ENCODE measurements around the gene CYB5R4. TPM values are rescaled to one million over a fixed set of nuclear protein-coding genes. Genes with fewer than 3 reads are reported as not detected.

CYB5R4 gene, protein sequence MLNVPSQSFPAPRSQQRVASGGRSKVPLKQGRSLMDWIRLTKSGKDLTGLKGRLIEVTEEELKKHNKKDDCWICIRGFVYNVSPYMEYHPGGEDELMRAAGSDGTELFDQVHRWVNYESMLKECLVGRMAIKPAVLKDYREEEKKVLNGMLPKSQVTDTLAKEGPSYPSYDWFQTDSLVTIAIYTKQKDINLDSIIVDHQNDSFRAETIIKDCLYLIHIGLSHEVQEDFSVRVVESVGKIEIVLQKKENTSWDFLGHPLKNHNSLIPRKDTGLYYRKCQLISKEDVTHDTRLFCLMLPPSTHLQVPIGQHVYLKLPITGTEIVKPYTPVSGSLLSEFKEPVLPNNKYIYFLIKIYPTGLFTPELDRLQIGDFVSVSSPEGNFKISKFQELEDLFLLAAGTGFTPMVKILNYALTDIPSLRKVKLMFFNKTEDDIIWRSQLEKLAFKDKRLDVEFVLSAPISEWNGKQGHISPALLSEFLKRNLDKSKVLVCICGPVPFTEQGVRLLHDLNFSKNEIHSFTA
- polyA plus RNA-seq: 9.7 TPM
- long read RNA-seq, donor 1, full-length matches to known transcripts: 1 of 1 reads
- long read RNA-seq, donor 1, partial matches to known transcripts: 0 of 1 reads
- long read RNA-seq, donor 1, other reads (novel, unspliced or antisense): 0 of 1 reads
- long read RNA-seq, donor 2, full-length matches to known transcripts: 2 of 2 reads
- long read RNA-seq, donor 2, partial matches to known transcripts: 0 of 2 reads
- long read RNA-seq, donor 2, other reads (novel, unspliced or antisense): 0 of 2 reads
- long read RNA-seq, donor 3, full-length matches to known transcripts: 1 of 1 reads
- long read RNA-seq, donor 3, partial matches to known transcripts: 0 of 1 reads
- long read RNA-seq, donor 3, other reads (novel, unspliced or antisense): 0 of 1 reads
- long read RNA-seq, donor 4: 0 reads
- long read RNA-seq, donor 5, full-length matches to known transcripts: 1 of 1 reads
- long read RNA-seq, donor 5, partial matches to known transcripts: 0 of 1 reads
- long read RNA-seq, donor 5, other reads (novel, unspliced or antisense): 0 of 1 reads
- long read RNA-seq, donor 6, full-length matches to known transcripts: 3 of 3 reads
- long read RNA-seq, donor 6, partial matches to known transcripts: 0 of 3 reads
- long read RNA-seq, donor 6, other reads (novel, unspliced or antisense): 0 of 3 reads
- long read RNA-seq, donor 7, full-length matches to known transcripts: 2 of 2 reads
- long read RNA-seq, donor 7, partial matches to known transcripts: 0 of 2 reads
- long read RNA-seq, donor 7, other reads (novel, unspliced or antisense): 0 of 2 reads
- long read RNA-seq, donor 8, full-length matches to known transcripts: 3 of 3 reads
- long read RNA-seq, donor 8, partial matches to known transcripts: 0 of 3 reads
- long read RNA-seq, donor 8, other reads (novel, unspliced or antisense): 0 of 3 reads
- long read RNA-seq, donor 9, full-length matches to known transcripts: 3 of 3 reads
- long read RNA-seq, donor 9, partial matches to known transcripts: 0 of 3 reads
- long read RNA-seq, donor 9, other reads (novel, unspliced or antisense): 0 of 3 reads
- long read RNA-seq, donor 10, full-length matches to known transcripts: 2 of 2 reads
- long read RNA-seq, donor 10, partial matches to known transcripts: 0 of 2 reads
- long read RNA-seq, donor 10, other reads (novel, unspliced or antisense): 0 of 2 reads
- long read RNA-seq, donor 11: 0 reads

GRCh38 chr6:83859410-83860358 lies at the start of gene CYB5R4:
CYB5R4 (plus strand) TSS chr6:83859689; CDS start chr6:83859783, 94 bp downstream.
- no CpG with 5 or more reads among the region's 53 CpGs for WGBS (ENCODE audit: insufficient coverage, low lambda C conversion rate)
- Histone ChIP-seq H3K27ac (ENCODE audit: low read length) (peak within 1 kb of the TSS; percentile 67), H3K4me3 (ENCODE audit: low read length) (peak within 1 kb of the TSS; percentile 82), H3K36me3 (ENCODE audit: control insufficient read depth, insufficient read depth, low read length) (no peaks in the 10 kb centered on the region), H3K4me1 (ENCODE audit: control insufficient read depth, insufficient read depth, low read length) (no peaks in the 10 kb centered on the region), H3K9me3 (ENCODE audit: control insufficient read depth, low read depth, low read length) (no peaks in the 10 kb centered on the region), H3K27me3 (ENCODE audit: control insufficient read depth, insufficient read depth, low read length) (peaks cover 11% of the 10 kb centered on the region)
- peak; percentile 96 for DNase-seq

DNA sequence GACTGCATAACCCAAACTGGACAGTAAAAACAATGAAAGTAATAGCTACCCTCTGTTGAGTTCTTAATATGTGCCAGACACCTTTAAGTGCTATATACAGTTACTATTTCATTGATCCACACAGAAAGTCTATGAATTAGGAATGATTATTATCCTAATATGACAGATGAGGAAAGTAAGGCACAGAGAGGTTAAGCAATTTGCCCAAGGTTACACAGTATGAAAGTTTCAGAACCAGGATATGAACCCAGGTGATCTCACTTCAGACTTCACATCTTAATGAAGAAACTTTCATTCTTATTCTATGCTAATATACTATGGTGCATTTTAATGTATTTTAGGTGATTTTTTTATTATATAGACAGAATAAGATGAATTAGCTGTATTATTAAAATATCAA lies 46.9 kb upstream of the CYB5R4 start:
- H3K4me1 ChIP-seq (ENCODE audit: control insufficient read depth, insufficient read depth, low read length): no peaks in the 10 kb centered on the region
- no peaks in the 10 kb centered on the region for H3K9me3 ChIP-seq (ENCODE audit: control insufficient read depth, low read depth, low read length)
- H3K4me3 ChIP-seq (ENCODE audit: low read length): no peak overlapping the region
- H3K27me3 ChIP-seq (ENCODE audit: control insufficient read depth, insufficient read depth, low read length): no peaks in the 10 kb centered on the region
- DNase-seq: no peak
- H3K27ac ChIP-seq (ENCODE audit: low read length): no peak overlapping the region
- H3K36me3 ChIP-seq (ENCODE audit: control insufficient read depth, insufficient read depth, low read length): no peaks in the 10 kb centered on the region

DNA sequence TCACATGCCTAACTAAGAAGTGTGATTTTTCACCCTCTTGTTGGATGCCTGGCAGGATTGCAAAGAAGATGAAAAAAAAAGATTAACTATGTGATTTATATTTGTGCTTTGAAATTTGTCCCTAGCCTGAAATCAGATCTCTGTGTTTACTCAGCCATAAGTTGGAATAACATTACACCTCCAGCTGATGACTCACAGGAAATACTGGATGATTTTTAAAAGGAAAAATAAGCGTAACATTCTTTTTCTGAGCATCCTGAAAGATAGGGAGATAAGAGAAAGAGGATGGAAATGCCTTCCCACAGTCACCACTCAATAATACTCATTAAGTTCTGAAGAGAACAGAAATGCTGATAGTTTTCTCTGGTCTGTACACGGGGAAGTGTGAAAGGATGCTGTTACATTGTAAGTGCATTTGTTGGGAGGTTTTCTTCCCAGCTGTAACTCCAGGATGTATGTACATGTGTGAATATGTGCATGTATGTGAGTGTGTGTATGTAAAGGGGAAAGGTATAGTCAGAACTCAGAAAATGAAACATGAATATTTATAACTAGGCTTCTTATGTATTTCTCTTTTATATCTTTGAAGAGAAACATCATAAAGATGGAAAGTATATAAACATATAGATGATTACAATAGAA lies 43.7 kb upstream of the CYB5R4 start:
- WGBS (ENCODE audit: insufficient coverage, low lambda C conversion rate): no CpG with 5 or more reads among the region's 2 CpGs
- H3K4me1 ChIP-seq (ENCODE audit: control insufficient read depth, insufficient read depth, low read length): no peaks in the 10 kb centered on the region
- no peak overlapping the region for H3K4me3 ChIP-seq (ENCODE audit: low read length)
- no peak for DNase-seq
- no peaks in the 10 kb centered on the region for H3K27me3 ChIP-seq (ENCODE audit: control insufficient read depth, insufficient read depth, low read length)
- no peak overlapping the region for H3K27ac ChIP-seq (ENCODE audit: low read length)
- H3K9me3 ChIP-seq (ENCODE audit: control insufficient read depth, low read depth, low read length): no peaks in the 10 kb centered on the region
- H3K36me3 ChIP-seq (ENCODE audit: control insufficient read depth, insufficient read depth, low read length): no peaks in the 10 kb centered on the region

DNA sequence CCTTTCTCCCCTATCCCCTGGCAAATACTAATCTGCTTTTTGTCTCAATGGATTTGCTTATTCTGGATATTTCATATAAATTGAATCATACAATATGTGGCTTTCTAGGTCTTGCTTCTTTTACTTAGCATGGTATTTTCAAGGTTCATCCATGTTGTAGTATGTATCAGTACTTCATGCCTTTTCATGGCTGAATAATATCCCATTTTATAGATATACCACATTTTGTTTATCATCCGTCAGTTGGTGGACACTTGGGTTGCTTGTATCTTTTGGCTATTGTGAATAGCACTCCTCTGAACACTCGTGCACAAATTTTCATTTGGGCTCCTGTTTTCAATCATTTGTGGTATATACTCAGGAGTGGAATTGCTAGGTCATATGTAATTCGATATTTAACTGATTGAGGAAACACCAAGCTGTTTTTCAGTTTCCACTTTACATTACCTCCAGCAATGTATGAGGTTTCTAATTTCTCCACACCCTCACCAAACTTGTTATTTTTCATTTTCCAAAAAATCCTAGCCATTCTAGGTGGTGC lies 36.8 kb upstream of the CYB5R4 start:
- no peaks in the 10 kb centered on the region for H3K27me3 ChIP-seq (ENCODE audit: control insufficient read depth, insufficient read depth, low read length)
- WGBS (ENCODE audit: insufficient coverage, low lambda C conversion rate): no CpG with 5 or more reads among the region's 3 CpGs
- H3K4me1 ChIP-seq (ENCODE audit: control insufficient read depth, insufficient read depth, low read length): no peaks in the 10 kb centered on the region
- no peak for DNase-seq
- H3K36me3 ChIP-seq (ENCODE audit: control insufficient read depth, insufficient read depth, low read length): no peaks in the 10 kb centered on the region
- H3K4me3 ChIP-seq (ENCODE audit: low read length): no peak overlapping the region
- H3K27ac ChIP-seq (ENCODE audit: low read length): no peak overlapping the region
- no peaks in the 10 kb centered on the region for H3K9me3 ChIP-seq (ENCODE audit: control insufficient read depth, low read depth, low read length)

- Histone ChIP-seq H3K4me1 (ENCODE audit: control insufficient read depth, insufficient read depth, low read length) (no peaks in the 10 kb centered on the region), H3K27ac (ENCODE audit: low read length) (no peak overlapping the region), H3K36me3 (ENCODE audit: control insufficient read depth, insufficient read depth, low read length) (no peaks in the 10 kb centered on the region), H3K27me3 (ENCODE audit: control insufficient read depth, insufficient read depth, low read length) (no peaks in the 10 kb centered on the region), H3K4me3 (ENCODE audit: low read length) (no peak overlapping the region), H3K9me3 (ENCODE audit: control insufficient read depth, low read depth, low read length) (no peaks in the 10 kb centered on the region)
- WGBS (ENCODE audit: insufficient coverage, low lambda C conversion rate): 0% methylated on average over 1 of the region's 3 CpGs
- no peak for DNase-seq
Observed at GRCh38 chr6:83824388-83824801, 35.1 kb upstream of the CYB5R4 start.

DNA sequence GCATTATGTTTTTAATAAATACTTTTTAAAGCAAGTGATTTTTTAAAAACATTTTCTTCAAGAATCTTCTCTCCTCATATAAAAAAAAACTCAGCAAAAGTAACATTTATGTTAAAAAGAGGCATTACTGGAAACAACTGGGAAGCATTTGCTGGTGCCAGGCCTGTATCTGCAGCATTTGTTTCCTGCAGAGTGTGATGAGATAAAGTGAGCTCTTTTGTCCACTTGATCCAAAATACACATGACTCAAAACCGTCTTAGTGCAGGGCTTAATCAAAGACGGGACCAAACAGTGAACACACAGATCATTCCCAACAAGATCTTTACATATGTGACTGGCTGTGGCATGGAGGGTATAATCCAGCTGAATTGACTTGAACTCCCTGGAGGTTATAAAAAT lies 34.7 kb upstream of the CYB5R4 start:
- H3K27ac ChIP-seq (ENCODE audit: low read length): no peak overlapping the region
- H3K4me1 ChIP-seq (ENCODE audit: control insufficient read depth, insufficient read depth, low read length): no peaks in the 10 kb centered on the region
- WGBS (ENCODE audit: insufficient coverage, low lambda C conversion rate): no CpG with 5 or more reads among the region's 2 CpGs
- DNase-seq: no peak
- no peaks in the 10 kb centered on the region for H3K27me3 ChIP-seq (ENCODE audit: control insufficient read depth, insufficient read depth, low read length)
- no peaks in the 10 kb centered on the region for H3K9me3 ChIP-seq (ENCODE audit: control insufficient read depth, low read depth, low read length)
- no peak overlapping the region for H3K4me3 ChIP-seq (ENCODE audit: low read length)
- H3K36me3 ChIP-seq (ENCODE audit: control insufficient read depth, insufficient read depth, low read length): no peaks in the 10 kb centered on the region

GRCh38 chr6:83827050-83827449 lies 32.4 kb upstream of the CYB5R4 start:
- no CpG with 5 or more reads among the region's 2 CpGs for WGBS (ENCODE audit: insufficient coverage, low lambda C conversion rate)
- Histone ChIP-seq H3K36me3 (ENCODE audit: control insufficient read depth, insufficient read depth, low read length) (no peaks in the 10 kb centered on the region), H3K9me3 (ENCODE audit: control insufficient read depth, low read depth, low read length) (no peaks in the 10 kb centered on the region), H3K4me3 (ENCODE audit: low read length) (no peak overlapping the region), H3K4me1 (ENCODE audit: control insufficient read depth, insufficient read depth, low read length) (no peaks in the 10 kb centered on the region), H3K27ac (ENCODE audit: low read length) (no peak overlapping the region), H3K27me3 (ENCODE audit: control insufficient read depth, insufficient read depth, low read length) (no peaks in the 10 kb centered on the region)
- DNase-seq: no peak

GRCh38 chr6:83838727-83839126 lies 20.8 kb upstream of the CYB5R4 start:
- DNase-seq: no peak
- Histone ChIP-seq H3K4me3 (ENCODE audit: low read length) (no peak overlapping the region), H3K36me3 (ENCODE audit: control insufficient read depth, insufficient read depth, low read length) (no peaks in the 10 kb centered on the region), H3K27ac (ENCODE audit: low read length) (no peak overlapping the region), H3K9me3 (ENCODE audit: control insufficient read depth, low read depth, low read length) (no peaks in the 10 kb centered on the region), H3K27me3 (ENCODE audit: control insufficient read depth, insufficient read depth, low read length) (no peaks in the 10 kb centered on the region), H3K4me1 (ENCODE audit: control insufficient read depth, insufficient read depth, low read length) (no peaks in the 10 kb centered on the region)
- 89% methylated on average over 3 of the region's 6 CpGs for WGBS (ENCODE audit: insufficient coverage, low lambda C conversion rate)
